Superior temporal gyrus (tissue), 1 donor: ENCODE measurements around the gene ELOF1.
"Not testable (repeated sequence)": the region's sequence is repeated elsewhere in the genome, so short reads cannot be mapped to it uniquely, and the experiment has no call there.

Source experiments
- DNase-seq: peaks from one replicate; pipeline ENCODE4 v3.0.0-alpha.2; 2016; ENCODE audit errors: extremely low spot score

ELOF1 gene

GRCh38 chr19:11570039-11570462, 11.0 kb upstream of the ELOF1 start:
- DNase-seq: no peak

DNA sequence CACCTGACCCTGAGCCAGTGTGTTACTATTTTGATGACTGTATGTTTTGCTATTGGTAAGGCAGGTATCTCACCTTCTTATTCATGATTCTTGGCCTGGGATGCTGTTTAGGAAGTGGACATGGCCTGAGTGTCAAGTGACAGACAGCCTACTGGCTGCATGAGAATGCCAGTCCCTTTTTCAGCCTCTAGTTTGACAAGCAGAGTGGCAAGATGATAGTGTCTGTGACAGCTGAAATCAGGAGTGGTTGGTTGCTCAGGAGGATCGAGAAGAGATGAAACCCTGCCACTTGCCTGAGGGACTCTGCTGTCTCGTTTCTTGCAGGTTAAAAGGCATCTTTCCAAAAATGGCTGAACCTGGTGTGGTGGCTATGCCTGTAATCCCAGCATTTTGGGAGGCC, 7.1 kb upstream of the ELOF1 start:
- no peak for DNase-seq

DNA sequence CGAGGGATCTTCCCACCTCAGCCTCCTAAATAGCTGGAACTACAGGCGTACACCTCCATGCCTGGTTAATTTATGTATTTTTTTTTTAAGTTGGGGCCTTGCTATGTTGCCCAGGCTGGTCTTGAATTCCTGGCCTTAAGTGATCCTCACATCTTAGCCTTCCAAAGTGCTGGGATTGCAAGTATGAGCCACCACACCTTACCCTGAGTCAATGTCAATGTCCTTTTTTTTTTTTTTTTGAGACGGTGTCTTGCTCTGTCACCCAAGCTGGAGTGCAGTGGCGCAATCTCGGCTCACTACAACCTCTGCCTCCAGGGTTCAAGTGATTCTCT, 6.6 kb upstream of the ELOF1 start:
- not testable (repeated sequence) for DNase-seq

DNA sequence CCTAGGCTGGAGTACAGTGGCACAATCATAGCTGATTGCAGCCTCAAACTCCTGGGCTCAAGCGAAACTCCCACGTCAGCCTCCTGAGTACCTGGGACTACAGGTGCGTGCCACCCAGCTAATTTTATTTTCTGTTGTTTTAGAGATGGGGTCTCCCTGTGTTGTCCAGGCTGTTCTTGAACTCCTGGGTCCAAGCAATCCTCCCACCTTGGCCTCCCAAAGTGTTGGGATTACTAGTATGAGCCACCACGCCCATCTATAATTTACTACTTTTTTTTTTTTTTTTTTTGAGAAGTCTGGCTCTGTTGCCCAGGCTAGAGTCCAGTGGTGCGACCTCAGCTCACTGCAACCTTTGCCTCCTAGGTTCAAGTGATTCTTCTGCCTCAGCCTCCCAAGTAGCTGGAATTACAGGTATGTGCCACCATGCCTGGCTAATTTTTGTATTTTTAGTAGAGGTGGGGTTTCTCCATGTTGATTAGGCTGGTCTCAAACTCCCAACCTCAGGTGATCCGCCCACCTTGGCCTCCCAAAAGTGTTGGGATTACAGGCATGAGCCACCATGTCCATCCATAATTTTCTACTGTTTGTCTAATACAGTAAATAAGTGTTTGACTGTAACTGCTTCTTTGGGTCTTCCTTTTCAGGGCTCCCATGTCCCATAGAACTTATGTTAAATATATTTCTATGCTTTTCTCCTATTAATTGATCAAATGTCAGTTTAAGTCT, 5.2 kb upstream of the ELOF1 start:
- not testable (repeated sequence) for DNase-seq

DNA sequence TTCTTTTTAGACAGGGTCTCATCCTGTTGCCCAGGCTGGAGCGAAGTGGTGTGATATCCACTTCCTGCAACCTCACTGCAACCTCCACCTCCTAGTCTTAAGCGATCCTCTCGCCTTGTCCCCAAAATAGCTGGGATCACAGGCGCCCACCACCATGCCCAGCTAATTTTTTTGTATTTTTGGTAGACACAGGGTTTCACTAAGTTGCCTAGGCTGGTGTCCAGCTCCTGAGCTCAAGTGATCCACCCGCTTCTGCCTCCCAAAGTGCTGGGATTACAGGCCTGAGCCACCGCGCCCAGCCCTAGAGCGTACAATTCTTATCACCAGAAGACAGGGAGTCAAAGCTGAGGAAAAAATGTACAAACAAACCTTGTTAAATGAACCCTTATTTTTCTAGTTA, 4.5 kb upstream of the ELOF1 start:
- no peak for DNase-seq

GRCh38 chr19:11560404-11561051, 1.5 kb upstream of the ELOF1 start:
- peak; percentile 82 for DNase-seq

GRCh38 chr19:11556634-11557420, 2.2 kb downstream of the ELOF1 start:
- DNase-seq: no peak

- no peak for DNase-seq
Observed at GRCh38 chr19:11555246-11555645, 3.8 kb downstream of the ELOF1 start.

GRCh38 chr19:11554160-11554559, 4.9 kb downstream of the ELOF1 start:
- DNase-seq: no peak

GRCh38 chr19:11552666-11553372, 6.2 kb downstream of the ELOF1 start:
- no peak for DNase-seq

GRCh38 chr19:11551603-11552235, 7.3 kb downstream of the ELOF1 start:
- no peak for DNase-seq

DNA sequence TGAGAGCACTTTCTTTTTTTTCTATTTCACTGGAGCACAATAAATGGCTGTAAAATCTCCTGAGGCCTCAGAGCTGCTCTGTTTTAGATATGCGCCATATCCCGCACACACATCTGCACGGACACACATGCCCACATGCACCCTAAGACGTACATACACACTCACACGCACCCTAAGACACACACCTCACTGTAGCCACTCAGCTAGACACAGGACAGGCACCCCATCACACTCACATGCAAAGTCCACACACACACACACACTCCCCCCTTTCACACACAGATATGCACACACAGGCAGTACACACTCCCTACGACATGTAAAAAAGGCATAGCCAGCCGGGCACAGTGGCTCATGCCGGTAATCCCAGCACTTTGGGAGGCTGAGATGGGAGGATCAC, 8.8 kb downstream of the ELOF1 start:
- DNase-seq: no peak

- DNase-seq: no peak
Observed at GRCh38 chr19:11549386-11549953, 9.6 kb downstream of the ELOF1 start.

DNA sequence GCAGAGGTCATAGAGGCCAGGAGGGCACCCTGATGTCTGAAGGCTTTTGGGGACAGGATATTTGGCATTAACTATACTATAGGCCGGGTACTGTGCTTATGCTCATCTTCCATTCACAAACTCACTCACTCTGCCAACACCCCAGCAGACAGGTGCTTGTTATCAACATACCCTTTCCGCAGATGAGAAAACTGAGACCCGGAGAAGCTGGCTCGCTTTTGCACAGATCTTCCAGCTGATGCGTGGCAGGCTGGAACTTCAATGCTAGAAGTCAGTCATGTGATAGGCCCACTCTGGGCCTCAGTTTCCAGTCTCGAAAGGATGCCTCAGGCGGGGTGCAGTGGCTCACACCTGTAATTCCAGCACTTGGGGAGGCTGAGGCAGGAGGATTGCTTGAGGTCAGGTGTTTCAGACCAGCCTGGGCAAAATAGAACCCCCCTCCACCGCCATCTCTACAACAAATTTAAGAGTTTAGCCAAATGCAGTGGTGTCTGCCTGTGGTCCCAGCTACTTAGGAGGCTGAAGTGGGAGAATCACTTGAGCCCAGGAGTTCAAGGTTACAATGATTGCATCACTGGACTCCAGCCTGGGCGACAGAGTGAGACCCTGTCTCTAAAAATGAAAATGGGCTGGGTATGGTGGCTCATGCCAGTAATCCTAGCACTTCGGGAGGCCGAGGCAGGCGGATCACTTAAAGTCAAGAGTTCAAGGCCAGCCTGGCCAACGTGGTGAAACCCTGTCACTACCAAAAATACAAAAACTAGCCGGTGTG, 10.9 kb downstream of the ELOF1 start:
- DNase-seq: no peak

DNA sequence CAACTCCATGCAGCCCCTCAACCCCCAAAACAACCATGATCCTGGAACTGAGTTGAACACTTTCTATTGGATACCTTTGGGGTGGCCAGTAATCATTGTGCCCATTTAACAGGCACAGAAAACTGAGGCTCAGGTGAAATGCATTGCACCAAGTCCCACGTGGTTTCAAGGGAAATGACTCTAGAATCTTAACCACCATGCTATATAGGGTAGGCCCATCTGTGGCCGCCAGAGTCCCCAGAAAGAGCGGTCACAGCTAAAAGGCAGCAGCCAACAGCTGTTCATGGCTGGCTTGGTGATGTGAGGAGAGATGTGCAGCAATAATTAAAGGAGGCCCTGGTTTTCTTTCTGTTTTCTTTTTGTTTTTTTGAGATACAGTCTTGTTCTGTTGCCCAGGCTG, 17.8 kb downstream of the ELOF1 start:
- DNase-seq: no peak

DNA sequence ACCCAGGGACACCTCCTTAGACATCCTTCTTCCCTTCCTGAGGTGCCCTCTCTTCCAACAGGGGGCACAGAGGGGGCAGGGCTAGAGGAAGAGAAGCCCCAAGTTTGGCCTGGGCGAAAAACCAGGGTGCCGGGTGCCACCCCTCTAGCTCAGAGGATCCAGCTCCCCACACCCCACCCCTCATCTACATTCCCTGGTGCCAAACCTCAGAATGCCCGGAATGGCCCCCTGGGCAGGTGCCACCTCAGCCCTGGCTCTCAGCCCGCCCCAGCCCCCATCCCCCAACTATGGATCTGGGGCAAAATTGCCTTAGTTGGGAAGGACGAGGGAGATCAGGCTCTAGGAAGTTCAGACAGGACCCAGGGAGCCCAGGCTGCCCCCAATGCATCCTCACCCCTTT, 18.4 kb downstream of the ELOF1 start:
- DNase-seq: no peak

GRCh38 chr19:11539495-11540365, 19.3 kb downstream of the ELOF1 start:
- DNase-seq: no peak

- DNase-seq: no peak
Observed at GRCh38 chr19:11538232-11539036, 20.6 kb downstream of the ELOF1 start, which contains the start of gene CNN1. Gene CNN1, plus strand, starts transcription at chr19:11538851. Its CDS starts 77 bp downstream, at chr19:11538928.
